Spleen (tissue), 7 donors: Measurements from ENCODE around the gene HIGD2A.

Experiments used
- CTCF ChIP-seq, 11 experiments: fragments of 200-600 bp in 7 of 11; fragments of 450-650 bp in 4 of 11; sonication (generic) in 4 of 11; IDR thresholded peaks in 8 of 11; conservative IDR thresholded peaks in 3 of 11; 1 replicate in 7 of 11; 2 replicates in 4 of 11; pipeline versions ENCODE4 v1.4.0 to v1.8.0; 2016 to 2021; ENCODE audit warnings: antibody characterized with exemption in 11 of 11, inconsistent platforms in 4 of 11, mild to moderate bottlenecking in 1 of 11
- POLR2A ChIP-seq, 3 donors: fragments of 450-650 bp; IDR thresholded peaks; one replicate each; pipeline ENCODE4 v1.5.1; 2017; ENCODE audit warnings: antibody characterized with exemption in 3 of 3, mild to moderate bottlenecking in 1 of 3
- POLR2AphosphoS5 ChIP-seq, 3 donors: sonication (generic); formaldehyde crosslinking; IDR thresholded peaks; one replicate each; pipeline ENCODE4 v1.5.1; 2017; ENCODE audit warnings: antibody characterized with exemption in 3 of 3
- donor health status: DM: no; HTN: no; CAD: no; lungs with moderate emphysema.
- donor health status: DM: no; HTN: no; CAD: no.
- donor health status: DM: no; HTN: no; CAD: no.

- TF ChIP-seq POLR2AphosphoS5 (IDR thresholded peaks at IDR 0.05) (peak in 1 of 3 donors; percentile 68), POLR2A (IDR thresholded peaks at IDR 0.05) (no peak), CTCF (IDR thresholded peaks at IDR 0.05 in 8 of 11, conservative IDR thresholded peaks at IDR 0.05 in 3 of 11) (no peak)
Measured at GRCh38 chr5:176364765-176365350, 23.7 kb upstream of the HIGD2A start.
